RWPE1 (cell line): Measurements from ENCODE around the gene ZFP92.
"Not testable (repeated sequence)": the region's sequence is repeated elsewhere in the genome, so short reads cannot be mapped to it uniquely, and the experiment has no call there.

Experiments
- CTCF ChIA-PET: fragments of 350-600 bp; sonication (Branson Sonifier 250); formaldehyde crosslinking; extraction: SDS; loops from one replicate; lab custom pipeline; 2021; lab: Yijun Ruan, JAX
- POLR2A ChIA-PET: fragments of 400-600 bp; formaldehyde crosslinking; extraction: SDS; loops from one replicate; lab custom pipeline; 2020; ENCODE audit warnings: antibody characterized with exemption; ENCODE audit not compliant: low non-redundant PET; lab: Yijun Ruan, JAX
- DNase-seq: peaks from one replicate; pipeline ENCODE4 v3.0.0; 2012; ENCODE audit warnings: low spot score
- H3K27ac ChIP-seq: fragments of 450-650 bp; 2 replicates; pipeline ENCODE4 v1.5.1; 2017
- CTCF ChIP-seq: fragments of 450-650 bp; conservative IDR thresholded peaks from 2 replicates; pipeline ENCODE4 v1.5.1; 2017; ENCODE audit warnings: low read depth, mild to moderate bottlenecking

The ZFP92 gene

DNA sequence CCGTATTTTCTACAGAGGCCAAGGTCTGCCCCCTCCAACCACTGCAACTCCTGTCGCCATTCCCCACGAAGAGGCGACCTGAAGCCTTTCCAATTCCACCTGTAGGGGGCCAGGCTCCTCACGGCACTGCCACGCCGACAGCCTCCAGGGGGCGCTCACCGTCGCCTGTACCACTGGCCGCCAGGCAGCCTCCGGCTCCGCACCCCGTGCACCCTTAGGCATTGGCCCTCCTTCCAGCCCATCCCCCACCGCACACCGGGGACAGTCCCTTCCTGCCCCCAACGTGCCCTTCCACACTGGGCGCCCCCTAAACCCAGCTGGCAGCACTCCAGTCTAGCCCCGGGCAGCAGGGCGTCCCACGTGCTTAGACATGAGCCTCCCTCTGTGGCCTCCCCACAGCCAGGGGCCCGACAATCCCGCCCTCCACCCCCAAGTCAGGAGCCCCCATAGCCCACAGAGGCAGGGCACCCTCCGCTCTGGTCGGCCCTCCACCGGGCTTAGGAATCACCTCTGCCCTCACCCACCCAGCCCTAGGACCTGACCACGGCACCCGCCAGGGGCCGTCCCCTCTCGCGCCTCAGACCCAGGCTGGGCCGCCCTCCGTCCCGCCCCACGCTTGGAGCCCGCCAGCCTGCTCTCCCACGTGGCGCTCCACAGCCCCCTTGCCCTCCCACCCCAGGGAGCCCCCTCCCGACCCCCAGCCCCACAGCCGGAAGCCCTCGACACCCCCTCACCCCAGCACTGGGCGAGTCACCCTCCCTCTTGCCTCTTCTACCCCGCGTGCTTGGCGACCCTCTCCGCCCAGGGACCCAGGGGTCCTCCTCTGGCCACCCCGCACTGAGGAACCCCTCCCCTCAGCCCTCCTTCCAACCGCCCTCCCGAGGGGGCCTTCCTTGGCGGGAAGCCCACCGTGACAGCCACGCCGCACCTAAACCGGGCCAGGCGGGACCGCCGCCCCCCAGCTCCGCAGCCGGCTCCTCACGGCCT, 10.8 kb upstream of the ZFP92 start:
- ChIA-PET CTCF (interaction anchor here (0.6 kb wide), 1 partner anchor 80 kb away, joined by 4 read pairs; no protein-coding TSS in a partner anchor), POLR2A (no interaction called here)
- H3K27ac ChIP-seq = no peak overlapping the region
- peak; percentile 49 for DNase-seq
- TF ChIP-seq CTCF = peak; percentile 58

GRCh38 chrX:153401133-153401764, 10.0 kb upstream of the ZFP92 start, which contains the start of gene PNMA6E:
TSS of gene PNMA6E (minus strand) at chrX:153401350. CDS start at chrX:153398849, 2,501 bp downstream.
- ChIA-PET POLR2A (no interaction called here), CTCF (no interaction called here)
- H3K27ac ChIP-seq = no peak within 1 kb of the TSS
- no peak for TF ChIP-seq CTCF
- no peak for DNase-seq

- CTCF ChIA-PET, POLR2A ChIA-PET: not testable (repeated sequence)
Observed at GRCh38 chrX:153404333-153404732, 6.9 kb upstream of the ZFP92 start.

DNA sequence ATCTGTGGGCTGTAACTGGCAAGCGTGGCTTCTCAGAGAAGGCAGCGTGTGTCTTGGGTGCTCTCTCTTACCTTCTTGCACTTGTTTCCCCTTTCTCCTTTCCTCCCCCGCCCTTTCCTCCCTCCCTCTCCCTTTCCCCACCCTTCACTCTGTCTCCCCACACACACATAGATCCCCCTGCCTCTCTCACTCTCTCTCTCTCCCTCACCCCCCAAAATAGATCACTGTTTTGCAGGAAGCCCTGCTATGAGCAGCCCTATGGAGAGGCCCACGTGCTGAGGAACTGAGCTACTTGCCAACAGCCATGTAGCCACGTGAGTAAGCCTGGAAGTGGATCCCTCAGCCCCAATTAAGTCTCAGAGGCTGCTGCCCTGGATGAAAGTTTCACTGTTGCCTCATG, 5.8 kb upstream of the ZFP92 start:
- ChIA-PET CTCF (no interaction called here), POLR2A (no interaction called here)
- no peak overlapping the region for H3K27ac ChIP-seq
- no peak for DNase-seq
- TF ChIP-seq CTCF = no peak

More at GRCh38 chrX:153404333-153404732, 6.9 kb upstream of the ZFP92 start:
- H3K27ac ChIP-seq, DNase-seq: not testable (repeated sequence)

GRCh38 chrX:153406011-153406410, 5.3 kb upstream of the ZFP92 start:
- POLR2A ChIA-PET = no interaction called here
- CTCF ChIA-PET = no interaction called here

DNA sequence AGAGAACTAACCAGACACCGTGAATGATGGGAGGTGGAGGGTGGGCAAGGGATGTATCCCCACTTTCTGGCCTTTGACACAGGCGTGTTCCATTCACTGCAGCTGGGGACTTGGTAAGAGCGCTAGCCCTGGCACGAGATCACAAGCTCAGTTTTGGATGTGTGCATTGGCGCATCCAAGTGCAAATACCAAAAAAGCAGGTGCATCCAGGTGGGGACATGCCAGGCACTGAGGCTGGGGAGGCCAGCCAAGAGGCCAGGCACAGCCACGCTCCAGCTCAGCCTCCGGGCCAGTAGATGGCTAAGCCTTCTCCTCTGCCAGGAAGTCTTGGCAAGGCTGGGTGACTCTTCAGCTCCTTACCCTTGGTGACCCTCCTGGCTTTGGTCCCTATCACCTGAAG, 4.4 kb upstream of the ZFP92 start:
- TF ChIP-seq CTCF = no peak
- ChIA-PET POLR2A (no interaction called here), CTCF (interaction anchor here (0.6 kb wide), 1 partner anchor 18 kb away, joined by 3 read pairs; no protein-coding TSS in a partner anchor)
- no peak for DNase-seq
- H3K27ac ChIP-seq = no peak overlapping the region

More at GRCh38 chrX:153406011-153406410, 5.3 kb upstream of the ZFP92 start:
- no peak for DNase-seq
- TF ChIP-seq CTCF = no peak
- no peak overlapping the region for H3K27ac ChIP-seq
